ENCODE measurements around the gene SLC25A43. TPM values are rescaled to one million over a fixed set of nuclear protein-coding genes. Genes with fewer than 3 reads are reported as not detected.

Gene SLC25A43
- total and polyA plus RNA-seq, 2 of the 4 experiments (the other 2 are of a cell fraction): 12.3 to 12.5 TPM

GRCh38 chrX:119407681-119408080 is 8.5 kb downstream of the SLC25A43 start:
- no TSS peak for BruUV-seq (replicated peaks)
- Histone ChIP-seq H2BK20ac (ENCODE audit: low read depth, low read length) (no peak overlapping the region), H4K91ac (ENCODE audit: insufficient read depth, low read depth, low read length) (no peak overlapping the region), H3K9me1 (ENCODE audit: insufficient read depth, low read length) (peaks cover 3% of the 10 kb centered on the region; the same call in 1 of the 2 replicates), H3K14ac (replicated peaks; ENCODE audit: low read depth, low read length) (no peak overlapping the region), H2AFZ (replicated peaks; ENCODE audit: low read length, poor library complexity) (no peak overlapping the region), H4K5ac (ENCODE audit: low read depth, low read length) (no peak overlapping the region), H3K23ac (ENCODE audit: low read depth, low read length) (no peak overlapping the region), H3K56ac (ENCODE audit: extremely low read depth, insufficient read depth, low read length) (no peak overlapping the region), H3K9me3 (ENCODE audit: control insufficient read depth, insufficient read depth, low read length) (no peaks in the 10 kb centered on the region), H3K18ac (ENCODE audit: low read depth, low read length) (no peak overlapping the region), H2AK5ac (ENCODE audit: low read depth, low read length) (no peak overlapping the region), H3K36me3 (ENCODE audit: control insufficient read depth, insufficient read depth, low read length) (no peaks in the 10 kb centered on the region; the same call in none of the 2 replicates), H2BK5ac (ENCODE audit: low read depth, low read length, poor library complexity, severe bottlenecking) (no peak overlapping the region), H3K27me3 (ENCODE audit: control insufficient read depth, insufficient read depth, low read length) (no peaks in the 10 kb centered on the region), H3K4me3 (ENCODE audit: insufficient read depth, low read depth, low read length) (no peak overlapping the region), H3K9ac (ENCODE audit: low read depth, low read length) (no peak overlapping the region), H4K8ac (ENCODE audit: low read depth in 2 of 2, low read length in 2 of 2) (no peak overlapping the region), H2BK120ac (ENCODE audit: low read depth, low read length) (no peak overlapping the region), H3K4me2 (ENCODE audit: low read depth, low read length) (no peak overlapping the region), H2BK15ac (ENCODE audit: low read depth, low read length) (no peak overlapping the region), H3K4ac (ENCODE audit: low read depth, low read length) (no peak overlapping the region), H3K4me1 (ENCODE audit: control insufficient read depth, insufficient read depth, low read length) (no peaks in the 10 kb centered on the region), H3K27ac (ENCODE audit: insufficient read depth, low read length) (no peak overlapping the region), H2AK9ac (replicated peaks; ENCODE audit: low read depth, low read length, poor library complexity) (no peak overlapping the region), H4K20me1 (ENCODE audit: insufficient read depth, low read length) (0 out of 2 replicates have a peak, but pooled peaks cover 4% of the 10 kb centered on the region), H3K79me1 (ENCODE audit: low read depth in 1 of 2, low read length in 2 of 2) (peaks cover 0 to 6% of the 10 kb centered on the region in 2 experiments; a peak in 3 of 4 replicates)
- ATAC-seq (ENCODE audit: low read depth) (no peak), DNase-seq (peak; percentile 30)
- CTCF ChIA-PET: no interaction called here
- intact Hi-C loops (cut with micrococcal nuclease) (no loop called here), dilution Hi-C loops (cut with HindIII; ENCODE audit: low sequenced_read_pairs, unreplicated experiment) (no loop called here), in situ Hi-C loops (cut with MboI; ENCODE audit: low sequenced_read_pairs) (no loop called here)
- POLR2A ChIA-PET (ENCODE audit: unreplicated experiment): no interaction called here
- TF ChIP-seq CTCF (conservative IDR thresholded peaks at IDR 0.05; ENCODE audit: low read depth, low read length) (no peak), NFE2L2 (IDR thresholded peaks at IDR 0.05; ENCODE audit: low read depth, low read length) (no peak), SMC3 (IDR thresholded peaks at IDR 0.05; ENCODE audit: low read depth, low read length) (no peak), RFX5 (IDR thresholded peaks at IDR 0.05; ENCODE audit: low read depth, low read length) (no peak), POLR2A (IDR thresholded peaks at IDR 0.05; ENCODE audit: low read depth, low read length) (no peak), ELK1 (IDR thresholded peaks at IDR 0.05; ENCODE audit: borderline replicate concordance, low read depth, low read length) (no peak), CHD1 (IDR thresholded peaks at IDR 0.05; ENCODE audit: low read depth, low read length) (no peak), CEBPB (IDR thresholded peaks at IDR 0.05; ENCODE audit: low read depth, low read length) (no peak), MXI1 (IDR thresholded peaks at IDR 0.05; ENCODE audit: borderline replicate concordance, low read depth, low read length) (no peak), RCOR1 (IDR thresholded peaks at IDR 0.05; ENCODE audit: insufficient replicate concordance, low read length) (no peak), MAFK (IDR thresholded peaks at IDR 0.05; ENCODE audit: low read depth, low read length) (no peak), RAD21 (IDR thresholded peaks at IDR 0.05; ENCODE audit: low read length) (no peak), FOS (IDR thresholded peaks at IDR 0.05; ENCODE audit: low read depth, low read length) (no peak), BHLHE40 (IDR thresholded peaks at IDR 0.05; ENCODE audit: low read depth, low read length) (no peak), MAZ (IDR thresholded peaks at IDR 0.05; ENCODE audit: borderline replicate concordance, low read depth, low read length) (no peak), USF2 (IDR thresholded peaks at IDR 0.05; ENCODE audit: low read depth, low read length) (no peak)
- 58% methylated on average over 9 of the region's 9 CpGs; no CpG with 5 or more reads in 1 of the 2 experiments for WGBS, 2 experiments (ENCODE audit: extremely low coverage in 2 of 2, insufficient read length in 1 of 2)
